A673 (cell line): ENCODE measurements around the gene TTC7B. TPM values are rescaled to one million over a fixed set of nuclear protein-coding genes. Genes with fewer than 3 reads are reported as not detected.

Source experiments
- BruUV-seq: library from RNA; stranded (reverse); fragments of 400-500 nt; replicated peaks from 2 replicates; lab custom pipeline; 2021; lab: Mats Ljungman, UMichigan
- CTCF ChIA-PET: fragments of 300-600 bp; sonication (Branson Sonifier 250); formaldehyde crosslinking; loops from one replicate; lab custom pipeline; 2022; ENCODE audit warnings: antibody characterized with exemption; lab: Charles Lee
- POLR2A ChIA-PET: fragments of 300-600 bp; sonication (Branson Sonifier 250); formaldehyde crosslinking; loops from one replicate; lab custom pipeline; 2022; ENCODE audit warnings: antibody characterized with exemption; ENCODE audit not compliant: low non-redundant PET; lab: Charles Lee
- DNase-seq: peaks from one replicate; pipeline ENCODE4 v3.0.0-alpha.2; 2015; ENCODE audit warnings: low spot score
- H3K27ac ChIP-seq: fragments of 200-600 bp; sonication (generic); 2 replicates; pipeline ENCODE4 v1.5.1; 2016; ENCODE audit warnings: mixed run types, low read depth, mild to moderate bottlenecking, mixed read lengths, antibody characterized with exemption, low read length; ENCODE audit not compliant: poor library complexity, severe bottlenecking
- H3K27me3 ChIP-seq: fragments of 200-600 bp; sonication (generic); replicated peaks from 2 replicates; pipeline ENCODE4 v1.6.1; 2017; ENCODE audit warnings: mixed run types, low read depth, mild to moderate bottlenecking, mixed read lengths, antibody characterized with exemption, low read length; ENCODE audit not compliant: insufficient read depth, poor library complexity
- H3K36me3 ChIP-seq: fragments of 200-600 bp; sonication (generic); 2 replicates; pipeline ENCODE4 v1.6.1; 2016; ENCODE audit warnings: mixed run types, mild to moderate bottlenecking, mixed read lengths, antibody characterized with exemption, low read length; ENCODE audit not compliant: insufficient read depth, poor library complexity, severe bottlenecking
- H3K4me1 ChIP-seq: fragments of 200-600 bp; sonication (generic); 2 replicates; pipeline ENCODE4 v1.6.1; 2017; ENCODE audit warnings: mixed run types, mild to moderate bottlenecking, mixed read lengths, antibody characterized with exemption, low read length; ENCODE audit not compliant: insufficient read depth, poor library complexity, severe bottlenecking
- H3K4me3 ChIP-seq: fragments of 200-600 bp; sonication (generic); 2 replicates; pipeline ENCODE4 v1.5.1; 2016; ENCODE audit warnings: low read depth, mixed run types, mild to moderate bottlenecking, mixed read lengths, low read length; ENCODE audit not compliant: poor library complexity, severe bottlenecking
- H3K9me3 ChIP-seq: fragments of 200-600 bp; sonication (generic); 2 replicates; pipeline ENCODE4 v1.6.1; 2016; ENCODE audit warnings: mixed run types, low read depth, mild to moderate bottlenecking, mixed read lengths, antibody characterized with exemption, low read length; ENCODE audit not compliant: poor library complexity, severe bottlenecking
- EZH2 ChIP-seq: fragments of 200-600 bp; sonication (generic); IDR thresholded peaks from 2 replicates; pipeline ENCODE4 v1.6.1; 2017; ENCODE audit warnings: borderline replicate concordance, low read depth, mild to moderate bottlenecking, mixed read lengths, antibody characterized with exemption, low read length; ENCODE audit not compliant: poor library complexity, severe bottlenecking
- intact Hi-C: fragments of 100-400 bp; cut with micrococcal nuclease; formaldehyde crosslinking; loops from one replicate; pipeline ENCODE4 v1.10.0; 2022; ENCODE audit not compliant: unreplicated experiment
- total RNA-seq: library from RNA; stranded (reverse); gene quantifications from 2 replicates; pipeline ENCODE4 v1.2.3, GENCODE V29; 2021
- TF ChIP-seq, protein P1 (sequence below): fragments of 300-800, 200-600 bp; sonication (generic); conservative IDR thresholded peaks from 2 replicates; pipeline ENCODE4 v1.5.1; 2017; ENCODE audit warnings: low read depth, mild to moderate bottlenecking, antibody characterized with exemption, low read length, moderate library complexity, mixed read lengths

TTC7B gene
- total RNA-seq, 1 experiment from 2014 or later, result 39.2 TPM

DNA sequence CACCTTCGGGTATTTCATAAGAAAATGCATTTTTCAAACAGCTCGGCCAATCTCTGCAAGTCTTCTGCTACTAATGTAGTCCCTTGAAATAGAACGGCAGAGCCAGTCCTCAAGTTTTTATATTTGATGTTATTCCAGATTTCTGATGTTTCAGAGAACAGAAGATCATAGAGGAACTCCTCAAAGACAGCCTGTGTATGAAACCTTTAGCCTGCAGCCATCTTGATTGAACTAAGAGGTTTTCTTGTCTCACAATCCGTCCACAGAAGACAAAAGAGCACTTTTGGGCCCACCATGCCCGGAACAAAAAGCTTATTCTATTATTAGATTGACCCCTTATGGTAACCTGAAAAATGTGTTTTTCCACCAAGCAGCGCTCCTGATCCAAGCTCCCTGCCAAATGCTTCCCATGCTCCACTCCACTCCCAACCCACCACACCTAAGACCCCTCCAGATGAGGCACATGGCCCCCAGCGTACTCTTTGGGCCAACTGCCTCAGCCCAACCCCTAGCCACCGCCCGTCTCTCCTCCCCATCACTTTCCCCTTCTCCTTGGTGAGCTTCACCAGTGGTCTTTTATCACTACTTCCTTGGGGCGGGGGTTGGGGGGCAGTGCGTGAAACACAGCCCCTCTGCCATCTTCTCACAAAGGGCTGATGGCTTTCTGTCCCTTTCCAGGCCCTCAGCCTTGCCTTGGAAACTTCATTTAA is 243.6 kb downstream of the TTC7B start:
- BruUV-seq, result no TSS peak
- no peak overlapping the region for H3K27ac ChIP-seq
- TF ChIP-seq EZH2, result no peak
- TF ChIP-seq, protein P1, sequence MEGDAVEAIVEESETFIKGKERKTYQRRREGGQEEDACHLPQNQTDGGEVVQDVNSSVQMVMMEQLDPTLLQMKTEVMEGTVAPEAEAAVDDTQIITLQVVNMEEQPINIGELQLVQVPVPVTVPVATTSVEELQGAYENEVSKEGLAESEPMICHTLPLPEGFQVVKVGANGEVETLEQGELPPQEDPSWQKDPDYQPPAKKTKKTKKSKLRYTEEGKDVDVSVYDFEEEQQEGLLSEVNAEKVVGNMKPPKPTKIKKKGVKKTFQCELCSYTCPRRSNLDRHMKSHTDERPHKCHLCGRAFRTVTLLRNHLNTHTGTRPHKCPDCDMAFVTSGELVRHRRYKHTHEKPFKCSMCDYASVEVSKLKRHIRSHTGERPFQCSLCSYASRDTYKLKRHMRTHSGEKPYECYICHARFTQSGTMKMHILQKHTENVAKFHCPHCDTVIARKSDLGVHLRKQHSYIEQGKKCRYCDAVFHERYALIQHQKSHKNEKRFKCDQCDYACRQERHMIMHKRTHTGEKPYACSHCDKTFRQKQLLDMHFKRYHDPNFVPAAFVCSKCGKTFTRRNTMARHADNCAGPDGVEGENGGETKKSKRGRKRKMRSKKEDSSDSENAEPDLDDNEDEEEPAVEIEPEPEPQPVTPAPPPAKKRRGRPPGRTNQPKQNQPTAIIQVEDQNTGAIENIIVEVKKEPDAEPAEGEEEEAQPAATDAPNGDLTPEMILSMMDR, result no peak
- no peaks in the 10 kb centered on the region for H3K4me1 ChIP-seq
- no peaks in the 10 kb centered on the region for H3K27me3 ChIP-seq
- no peaks in the 10 kb centered on the region for H3K36me3 ChIP-seq
- intact Hi-C loops, result no loop called here
- no peak for DNase-seq
- no peaks in the 10 kb centered on the region for H3K9me3 ChIP-seq
- ChIA-PET POLR2A (no interaction called here), CTCF (no interaction called here)
- no peak overlapping the region for H3K4me3 ChIP-seq

DNA sequence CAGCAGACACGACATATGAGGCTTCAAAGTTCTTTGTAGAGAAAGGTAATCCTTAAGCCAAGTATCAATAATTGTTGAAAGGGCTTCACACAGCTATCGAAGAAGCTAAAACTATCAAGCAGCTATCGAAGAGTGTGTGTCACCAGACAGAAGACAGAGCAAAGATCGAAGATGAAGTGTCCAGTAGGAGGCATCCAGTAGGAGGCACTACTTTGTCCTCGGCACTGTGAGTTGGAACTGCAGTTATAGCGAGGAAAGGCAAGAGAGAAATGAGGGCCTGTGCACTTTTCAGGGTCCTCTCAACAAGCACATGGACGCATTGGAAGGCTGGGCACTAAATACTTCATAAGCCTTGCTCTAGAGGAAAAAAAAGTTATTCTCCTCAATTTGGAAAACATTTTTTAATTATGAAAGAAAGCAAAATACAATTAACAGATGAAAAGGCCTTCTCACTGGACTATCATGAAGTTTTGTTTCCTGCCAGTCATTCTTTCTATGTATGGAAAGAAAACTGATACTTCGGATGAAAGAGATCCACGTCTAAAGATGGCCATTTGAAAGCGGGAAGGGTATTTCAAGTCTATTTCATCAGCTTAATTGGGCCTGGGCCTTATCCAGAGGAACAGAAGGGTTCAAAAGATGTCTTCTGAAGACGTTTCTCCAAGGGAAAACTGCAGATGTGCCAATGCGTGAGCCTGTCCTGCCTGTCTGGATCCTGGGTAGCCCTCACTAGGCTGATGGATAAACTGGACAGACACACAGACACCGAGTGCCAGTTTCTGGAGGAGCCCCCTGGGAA is 244.9 kb downstream of the TTC7B start:
- no peak for DNase-seq
- Histone ChIP-seq H3K36me3 (no peaks in the 10 kb centered on the region), H3K27me3 (no peaks in the 10 kb centered on the region), H3K4me1 (no peaks in the 10 kb centered on the region), H3K4me3 (no peak overlapping the region), H3K27ac (no peak overlapping the region), H3K9me3 (no peaks in the 10 kb centered on the region)
- no TSS peak for BruUV-seq
- intact Hi-C loops, result no loop called here
- ChIA-PET POLR2A (no interaction called here), CTCF (no interaction called here)
- TF ChIP-seq, protein P1, result no peak; the same call in 1 of the 2 replicates
- no peak for TF ChIP-seq EZH2

DNA sequence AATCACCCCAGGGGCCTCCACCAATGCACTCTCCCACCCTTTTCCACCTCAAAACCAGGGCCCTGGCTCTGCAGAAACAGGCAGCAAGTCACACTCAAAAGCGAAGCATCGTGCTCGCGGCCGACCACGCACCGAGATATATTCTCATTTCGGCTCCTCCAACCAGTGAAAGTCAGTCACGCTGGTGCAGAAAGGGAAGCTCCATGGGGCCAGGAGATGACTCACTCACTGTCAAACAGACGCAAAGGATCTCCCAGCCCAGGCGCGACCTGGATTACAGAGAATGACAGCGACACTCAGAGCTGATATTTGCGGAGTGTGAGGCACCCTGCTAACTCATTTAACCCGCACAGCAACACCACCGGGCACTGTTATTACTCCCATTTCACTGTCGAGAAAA is 245.8 kb downstream of the TTC7B start:
- Histone ChIP-seq H3K27me3 (no peaks in the 10 kb centered on the region), H3K4me1 (no peaks in the 10 kb centered on the region), H3K9me3 (no peaks in the 10 kb centered on the region), H3K27ac (no peak overlapping the region), H3K4me3 (no peak overlapping the region), H3K36me3 (no peaks in the 10 kb centered on the region)
- TF ChIP-seq EZH2, result no peak
- TF ChIP-seq, protein P1, result no peak
- ChIA-PET CTCF (no interaction called here), POLR2A (no interaction called here)
- no TSS peak for BruUV-seq
- peak; percentile 8 for DNase-seq
- intact Hi-C loops, result no loop called here
